ENCODE data around the gene KDM4D.

- TF ChIP-seq CTCF (IDR thresholded peaks at IDR 0.05 in 4 of 5, conservative IDR thresholded peaks at IDR 0.05 in 1 of 5) (no peak), POLR2A (IDR thresholded peaks at IDR 0.05) (no peak)
Observed at GRCh38 chr11:94997437-94997836, 23.9 kb downstream of the KDM4D start.

Measured in gastrocnemius medialis (tissue), 4 donors.